ENCODE measurements around the gene SPINK4.

DNA sequence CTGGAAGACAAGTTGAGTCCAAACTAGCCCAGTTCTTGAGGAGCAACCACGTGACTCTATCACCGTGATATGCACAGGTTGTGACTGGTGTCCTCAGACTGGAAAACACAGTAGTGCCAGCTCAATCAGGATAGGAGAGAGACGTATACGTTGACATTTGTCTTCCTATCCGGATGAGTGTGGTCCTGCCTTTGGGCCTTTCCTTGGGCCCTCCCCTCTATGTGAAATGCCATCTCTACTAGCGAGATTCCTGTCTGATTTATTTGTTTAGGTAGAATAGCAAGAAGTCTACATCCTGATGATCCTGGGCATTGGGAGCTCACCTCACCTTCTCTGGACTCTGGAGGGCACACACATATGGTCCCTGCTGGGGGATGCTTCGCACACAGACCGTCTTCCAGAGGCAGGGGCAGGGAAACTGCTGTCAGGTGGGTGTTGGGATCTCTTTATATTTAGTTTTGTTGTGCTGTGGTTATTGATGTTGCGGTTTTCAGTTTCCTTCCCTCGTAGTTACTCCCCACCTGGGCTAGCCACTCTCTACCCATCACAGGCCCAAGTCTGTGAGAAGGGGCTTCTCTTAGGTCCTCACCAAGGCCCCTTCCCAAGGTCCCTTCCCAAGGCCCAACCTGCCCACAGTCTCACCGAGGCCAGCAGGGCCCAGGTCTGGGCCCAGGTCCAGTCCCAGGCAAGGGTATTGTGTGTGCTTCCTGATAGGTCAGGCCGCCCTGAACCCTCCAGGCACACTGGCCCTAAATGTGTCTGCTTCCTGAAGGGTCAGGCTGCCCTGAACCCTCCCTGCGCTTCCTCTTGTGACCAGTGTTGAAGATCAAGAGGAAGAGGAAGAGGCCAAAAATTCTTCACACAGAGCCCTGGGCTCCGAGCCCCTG is 19.0 kb upstream of the SPINK4 start:
- TF ChIP-seq, protein P1, sequence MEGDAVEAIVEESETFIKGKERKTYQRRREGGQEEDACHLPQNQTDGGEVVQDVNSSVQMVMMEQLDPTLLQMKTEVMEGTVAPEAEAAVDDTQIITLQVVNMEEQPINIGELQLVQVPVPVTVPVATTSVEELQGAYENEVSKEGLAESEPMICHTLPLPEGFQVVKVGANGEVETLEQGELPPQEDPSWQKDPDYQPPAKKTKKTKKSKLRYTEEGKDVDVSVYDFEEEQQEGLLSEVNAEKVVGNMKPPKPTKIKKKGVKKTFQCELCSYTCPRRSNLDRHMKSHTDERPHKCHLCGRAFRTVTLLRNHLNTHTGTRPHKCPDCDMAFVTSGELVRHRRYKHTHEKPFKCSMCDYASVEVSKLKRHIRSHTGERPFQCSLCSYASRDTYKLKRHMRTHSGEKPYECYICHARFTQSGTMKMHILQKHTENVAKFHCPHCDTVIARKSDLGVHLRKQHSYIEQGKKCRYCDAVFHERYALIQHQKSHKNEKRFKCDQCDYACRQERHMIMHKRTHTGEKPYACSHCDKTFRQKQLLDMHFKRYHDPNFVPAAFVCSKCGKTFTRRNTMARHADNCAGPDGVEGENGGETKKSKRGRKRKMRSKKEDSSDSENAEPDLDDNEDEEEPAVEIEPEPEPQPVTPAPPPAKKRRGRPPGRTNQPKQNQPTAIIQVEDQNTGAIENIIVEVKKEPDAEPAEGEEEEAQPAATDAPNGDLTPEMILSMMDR (IDR thresholded peaks at IDR 0.05), result peak in 1 of 4 experiments; percentile 9
- TF ChIP-seq POLR2A (IDR thresholded peaks at IDR 0.05), result no peak

All from uterus (tissue), 2 donors.